HG02642 (cell line): ENCODE results near the gene SPR.

Experiments used
- ATAC-seq: cut with Tn5 transposase; IDR thresholded peaks from one replicate; pipeline ENCODE4 v1.9.1; 2021; ENCODE audit warnings: mild to moderate bottlenecking; ENCODE audit not compliant: unreplicated experiment, poor library complexity

Gene SPR

DNA sequence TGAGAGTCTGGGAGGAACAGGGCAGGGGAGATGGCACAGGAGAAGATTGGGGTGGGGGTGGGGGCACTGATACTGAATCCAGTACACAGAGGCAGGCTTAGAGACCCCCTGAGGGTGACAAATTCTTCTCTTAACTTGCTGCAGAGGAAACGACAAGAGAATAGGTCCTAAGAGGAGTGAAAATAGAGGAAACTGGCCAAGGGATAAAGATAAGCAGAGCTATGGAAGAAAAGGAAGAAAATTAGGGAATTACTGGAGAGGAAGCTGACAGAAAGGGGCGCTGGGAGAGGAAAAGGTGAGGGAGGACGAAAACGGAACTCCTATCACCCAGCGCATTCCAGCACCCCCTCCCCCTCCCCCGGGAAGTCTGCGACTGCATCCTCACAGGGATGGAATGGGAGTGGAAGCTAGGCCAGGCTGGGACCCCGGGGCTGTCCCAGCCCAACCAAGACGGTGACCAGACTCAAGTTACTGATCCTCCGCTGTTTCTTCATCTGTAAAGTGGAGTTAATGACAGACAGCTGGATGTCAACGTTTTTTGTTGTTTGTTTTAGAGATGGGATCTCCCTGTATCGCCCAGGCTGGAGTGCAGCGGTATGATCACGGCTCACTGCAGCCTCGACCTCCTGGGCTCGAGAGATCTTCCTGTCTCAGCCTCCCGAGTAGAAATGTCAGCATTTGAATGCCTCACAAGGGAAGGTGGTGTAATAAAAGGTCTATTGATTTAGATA is 27.5 kb downstream of the SPR start:
- no peak for ATAC-seq

DNA sequence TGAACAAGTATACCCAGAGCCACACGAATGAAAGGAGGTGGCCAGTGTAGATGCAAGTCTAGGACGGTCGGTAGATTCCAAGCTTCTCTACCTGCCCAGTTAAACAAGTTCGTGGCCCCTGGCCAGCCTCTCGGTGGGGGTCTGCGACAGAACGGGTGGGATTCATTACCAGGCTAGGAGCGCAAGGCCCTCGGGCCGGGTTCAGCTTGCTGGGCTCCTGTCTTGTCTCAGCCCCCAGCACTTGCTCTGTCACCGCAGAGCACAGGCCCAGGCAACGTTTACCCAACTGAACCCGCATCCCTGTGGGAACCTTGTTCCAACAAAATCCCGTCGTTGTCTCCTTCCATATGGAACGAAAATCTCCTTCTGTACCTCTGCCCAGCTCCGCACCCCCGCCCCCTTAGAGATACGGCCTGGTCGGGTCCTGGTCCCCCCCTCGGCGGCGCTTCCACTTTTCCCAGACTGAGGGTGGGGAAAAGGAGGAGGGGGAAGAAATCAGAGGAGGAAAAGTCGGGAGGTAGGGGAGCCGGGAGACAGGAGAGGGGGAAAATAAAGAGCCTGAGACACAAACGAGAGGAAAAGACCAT is 28.2 kb downstream of the SPR start:
- no peak for ATAC-seq

DNA sequence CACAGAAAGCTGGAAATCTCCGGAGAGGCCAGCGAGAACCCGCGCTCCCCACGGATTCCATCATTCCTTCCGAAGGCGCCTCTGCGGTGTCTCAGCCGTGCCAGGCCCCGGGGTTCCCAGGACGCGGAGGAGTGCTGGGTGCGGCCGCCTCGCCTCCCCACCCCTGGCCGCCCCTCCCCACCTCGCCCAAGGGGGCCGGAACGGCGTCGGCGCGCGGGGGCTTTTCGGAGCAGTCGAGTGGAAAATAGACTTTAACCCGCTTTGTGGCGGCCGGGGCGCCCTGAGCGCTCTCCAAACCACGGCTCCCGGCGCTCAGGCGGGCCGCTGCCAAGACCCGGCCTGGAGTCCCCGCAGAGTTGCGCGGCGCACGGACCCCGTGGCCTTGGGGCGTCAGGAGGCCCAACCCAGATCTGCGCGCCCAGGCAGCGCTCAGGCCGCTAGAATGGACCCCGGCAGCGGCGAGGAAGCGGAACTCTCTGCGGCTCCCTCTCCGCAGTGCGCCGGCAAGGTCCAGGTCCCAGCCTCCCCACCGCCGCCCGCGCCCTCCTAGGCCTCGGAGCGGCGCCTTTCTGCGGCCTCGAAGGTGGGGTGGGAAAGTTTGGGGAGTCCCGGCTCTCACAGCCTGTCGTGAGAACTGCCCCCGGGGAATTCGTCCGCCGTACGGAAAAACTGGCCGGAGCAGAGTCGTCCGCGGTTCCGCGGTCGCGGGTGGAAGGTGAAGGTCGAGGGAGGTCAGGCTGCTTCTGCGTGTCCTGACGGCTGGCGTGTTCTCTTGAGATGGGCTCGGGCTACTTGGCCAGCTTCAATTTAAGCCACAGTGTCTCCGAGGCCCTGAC is 28.9 kb downstream of the SPR start:
- peak; percentile 68 for ATAC-seq

DNA sequence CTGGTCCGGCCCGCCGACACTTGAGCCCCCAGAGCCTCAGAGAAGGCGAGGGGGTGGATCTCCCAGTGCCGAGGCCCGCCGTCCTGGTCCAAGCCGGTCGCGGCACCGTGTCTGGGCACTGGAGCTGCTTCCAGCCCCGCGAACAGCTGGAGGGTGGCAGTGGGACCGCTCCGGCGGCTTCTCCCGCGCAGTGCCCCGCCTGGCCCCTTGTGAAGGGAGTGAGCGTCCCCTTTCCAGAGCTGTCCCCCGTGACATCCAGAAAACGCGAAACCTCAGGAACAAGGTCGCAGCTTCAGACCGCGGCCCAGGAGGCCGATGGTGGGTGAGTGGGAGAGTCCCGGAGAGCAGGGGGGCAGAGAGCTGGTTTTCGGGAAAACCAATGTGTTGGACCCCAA is 29.5 kb downstream of the SPR start:
- peak; percentile 7 for ATAC-seq

DNA sequence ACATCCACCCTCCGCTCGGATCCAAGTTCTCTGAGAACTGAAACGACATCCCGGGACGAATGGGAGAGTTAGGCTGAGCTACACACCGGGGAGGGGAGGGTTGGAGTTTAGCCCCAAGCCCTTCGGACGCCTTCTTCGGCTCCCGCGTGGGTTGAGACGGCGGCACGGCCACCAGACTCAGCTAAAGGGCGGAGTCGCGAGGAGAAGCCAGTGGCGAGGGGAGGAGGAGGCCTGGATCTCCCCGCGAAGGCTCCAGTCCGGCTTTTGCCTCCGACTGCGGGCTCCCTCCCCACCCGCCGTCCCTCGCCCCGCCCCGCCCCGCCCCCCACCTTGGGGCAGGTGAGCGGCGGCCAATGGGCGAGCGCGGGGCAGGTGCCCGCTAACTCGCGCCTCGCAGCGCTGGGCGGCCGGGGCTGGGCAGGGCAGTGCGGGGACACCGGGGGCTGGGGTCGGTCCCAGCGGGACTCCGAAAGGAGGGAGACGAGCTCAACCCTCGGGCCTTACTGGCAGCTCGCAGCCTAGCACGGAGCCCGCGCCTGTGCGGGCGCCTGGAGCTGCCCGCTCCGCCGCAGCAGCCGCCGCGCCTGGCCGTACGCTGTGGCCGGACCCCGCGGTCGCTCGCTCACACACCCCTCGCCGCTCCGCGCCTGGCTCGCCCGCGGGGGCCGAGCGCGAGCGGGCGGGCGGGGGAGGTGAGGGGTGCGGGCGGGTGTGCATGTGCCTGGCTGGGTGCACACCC is 30.1 kb downstream of the SPR start, which contains the start of gene EMX1:
EMX1 (plus strand) TSS at position 382 of the 739 bp plus-strand sequence; CDS start at position 716, 334 bp downstream.
- peak; percentile 46 for ATAC-seq

DNA sequence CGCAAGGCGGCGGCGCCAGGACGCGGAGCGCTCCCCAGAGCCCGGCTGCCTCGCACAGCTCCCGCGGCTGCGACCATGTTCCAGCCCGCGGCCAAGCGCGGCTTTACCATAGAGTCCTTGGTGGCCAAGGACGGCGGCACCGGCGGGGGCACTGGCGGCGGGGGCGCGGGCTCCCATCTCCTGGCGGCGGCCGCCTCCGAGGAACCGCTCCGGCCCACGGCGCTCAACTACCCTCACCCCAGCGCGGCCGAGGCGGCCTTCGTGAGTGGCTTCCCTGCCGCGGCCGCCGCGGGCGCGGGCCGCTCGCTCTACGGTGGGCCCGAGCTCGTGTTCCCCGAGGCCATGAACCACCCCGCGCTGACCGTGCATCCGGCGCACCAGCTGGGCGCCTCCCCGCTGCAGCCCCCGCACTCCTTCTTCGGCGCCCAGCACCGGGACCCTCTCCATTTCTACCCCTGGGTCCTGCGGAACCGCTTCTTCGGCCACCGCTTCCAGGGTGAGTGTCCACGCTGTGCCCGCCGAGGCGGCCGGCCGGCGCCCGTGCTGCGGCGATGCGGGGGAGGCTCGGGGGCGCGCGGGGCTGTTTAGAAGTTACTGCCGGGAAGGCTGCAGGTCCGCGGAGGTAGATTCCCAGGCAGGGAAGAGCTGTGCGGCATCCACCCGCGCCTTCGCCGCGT is 30.8 kb downstream of the SPR start:
- no peak for ATAC-seq

DNA sequence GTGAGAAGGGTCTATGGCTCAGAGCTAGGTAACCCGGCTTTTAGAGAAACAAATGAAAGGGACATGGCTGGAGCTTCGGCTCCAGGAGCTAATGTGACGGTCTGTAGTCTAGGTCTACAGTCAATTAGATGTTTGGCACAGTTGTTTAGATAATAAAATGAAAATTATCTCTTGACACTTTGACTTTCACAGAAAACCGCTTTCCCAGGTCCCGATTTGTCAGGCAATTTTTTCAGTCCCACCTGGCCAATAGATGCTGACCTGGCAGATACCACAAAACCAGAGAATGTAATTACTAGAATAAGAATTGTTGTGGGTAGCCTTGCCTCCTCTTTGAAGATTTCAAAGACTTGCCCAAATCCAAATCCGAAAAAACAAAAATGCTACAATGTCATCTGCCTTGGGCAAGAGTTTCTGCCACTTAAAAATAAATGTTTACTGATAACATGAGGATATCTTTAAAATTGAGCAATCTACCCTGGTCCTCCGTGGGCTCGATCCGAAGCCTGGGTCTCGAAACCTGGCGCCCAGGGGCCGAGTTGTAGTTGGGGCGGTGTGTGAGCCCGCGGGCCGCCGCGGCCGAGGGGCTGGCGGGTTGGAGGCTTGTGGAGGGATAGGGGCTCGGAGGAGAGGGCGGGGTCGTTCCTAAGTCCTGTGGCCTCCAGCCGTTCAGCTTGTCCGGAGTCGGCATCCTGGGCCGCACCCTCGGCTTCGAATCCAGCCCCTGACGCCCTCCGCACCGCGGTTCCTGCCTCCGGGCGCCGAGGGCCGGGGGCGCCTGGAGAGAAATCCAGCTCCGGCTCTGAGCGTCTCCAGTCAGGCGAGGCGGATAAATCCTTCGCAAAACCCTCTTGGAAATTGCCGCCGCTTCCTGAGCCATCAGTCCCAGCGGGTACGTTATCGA is 32.5 kb downstream of the SPR start:
- no peak for ATAC-seq

DNA sequence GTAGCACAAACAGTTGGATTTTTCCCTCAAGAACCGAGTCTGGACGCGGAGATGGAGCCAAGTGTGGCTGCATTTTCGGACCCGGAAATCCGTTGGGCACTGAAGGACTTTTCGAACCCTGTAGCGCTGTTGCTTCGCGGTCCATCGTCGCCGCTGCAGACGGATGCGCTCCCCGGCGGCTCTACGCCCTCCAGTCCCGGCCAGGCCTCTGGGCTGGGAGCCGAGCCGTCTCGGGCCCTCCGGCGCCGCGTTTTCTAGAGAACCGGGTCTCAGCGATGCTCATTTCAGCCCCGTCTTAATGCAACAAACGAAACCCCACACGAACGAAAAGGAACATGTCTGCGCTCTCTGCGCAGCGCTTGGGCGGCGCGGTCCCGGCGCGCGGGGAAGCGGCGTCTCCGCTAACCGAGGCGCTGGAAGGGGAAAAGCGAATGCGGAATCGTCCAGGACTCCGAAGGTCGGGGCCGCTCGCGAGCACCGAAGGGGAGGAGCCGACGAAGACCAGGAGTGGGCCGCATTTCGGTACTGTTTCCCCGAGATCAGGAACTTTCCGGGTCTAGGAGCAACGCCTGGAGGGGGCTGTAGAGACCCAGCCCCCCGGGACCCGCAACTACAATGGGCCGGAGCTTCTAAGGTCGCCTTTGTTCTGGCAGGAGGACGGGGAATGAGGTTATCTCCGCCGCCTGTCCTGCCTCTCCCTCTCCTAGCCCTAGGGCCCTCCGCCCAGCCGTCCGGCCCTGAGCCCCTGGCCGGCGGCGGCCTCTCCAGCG is 33.3 kb downstream of the SPR start:
- no peak for ATAC-seq

DNA sequence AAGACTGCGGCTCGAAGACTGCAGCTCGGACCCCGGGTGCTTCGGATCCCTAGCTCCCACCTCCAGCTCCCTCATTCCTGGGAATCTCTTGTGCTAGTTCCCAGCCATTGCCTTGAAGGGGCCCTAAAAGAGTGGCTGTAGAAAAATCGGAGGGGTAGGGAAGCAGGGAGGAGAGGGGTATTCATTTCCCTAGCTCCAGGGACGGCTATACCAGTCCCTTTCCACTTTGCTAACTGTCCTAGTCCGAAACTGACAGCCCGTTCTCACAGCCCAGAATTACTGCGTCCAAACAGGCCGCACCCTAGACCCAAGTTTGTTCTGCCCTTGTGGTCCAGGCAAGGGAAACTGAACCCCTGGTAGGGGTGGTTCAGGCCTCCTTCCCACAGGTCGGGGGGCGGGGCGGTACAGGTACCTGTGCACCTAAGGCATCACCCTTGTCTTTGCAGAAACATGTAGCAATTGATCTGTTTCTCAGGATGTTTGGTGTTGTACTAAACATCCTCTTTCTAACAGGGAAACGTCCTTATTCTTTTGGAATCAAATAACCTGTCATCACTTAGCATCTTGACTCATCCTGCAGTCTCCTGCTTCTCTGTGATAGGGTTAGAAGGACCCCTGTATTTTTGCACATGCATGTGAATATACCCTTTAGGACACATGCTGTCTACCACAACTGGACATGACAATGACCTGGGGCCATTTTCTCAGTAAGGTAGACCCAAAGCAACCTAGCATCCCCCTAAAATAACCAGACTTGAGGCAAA is 34.1 kb downstream of the SPR start:
- ATAC-seq = no peak

DNA sequence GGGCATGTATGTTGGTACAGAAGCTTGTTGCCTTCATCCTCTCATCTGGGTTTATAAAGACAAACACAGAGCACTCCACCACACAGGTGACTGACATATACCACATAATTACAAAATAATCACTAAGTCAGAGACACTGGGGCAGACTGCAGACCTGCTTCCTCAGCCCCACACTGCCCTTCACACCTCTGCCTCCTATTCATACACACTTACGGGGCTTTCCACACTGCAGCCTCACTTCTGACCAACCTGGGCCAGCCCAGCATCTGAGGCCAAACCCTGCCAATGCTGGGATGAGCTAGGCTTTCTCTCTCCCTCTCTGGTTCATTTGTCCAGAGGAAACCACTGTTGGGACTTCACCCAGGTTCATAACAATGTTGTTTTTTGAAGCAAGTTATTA is 34.6 kb downstream of the SPR start:
- no peak for ATAC-seq

DNA sequence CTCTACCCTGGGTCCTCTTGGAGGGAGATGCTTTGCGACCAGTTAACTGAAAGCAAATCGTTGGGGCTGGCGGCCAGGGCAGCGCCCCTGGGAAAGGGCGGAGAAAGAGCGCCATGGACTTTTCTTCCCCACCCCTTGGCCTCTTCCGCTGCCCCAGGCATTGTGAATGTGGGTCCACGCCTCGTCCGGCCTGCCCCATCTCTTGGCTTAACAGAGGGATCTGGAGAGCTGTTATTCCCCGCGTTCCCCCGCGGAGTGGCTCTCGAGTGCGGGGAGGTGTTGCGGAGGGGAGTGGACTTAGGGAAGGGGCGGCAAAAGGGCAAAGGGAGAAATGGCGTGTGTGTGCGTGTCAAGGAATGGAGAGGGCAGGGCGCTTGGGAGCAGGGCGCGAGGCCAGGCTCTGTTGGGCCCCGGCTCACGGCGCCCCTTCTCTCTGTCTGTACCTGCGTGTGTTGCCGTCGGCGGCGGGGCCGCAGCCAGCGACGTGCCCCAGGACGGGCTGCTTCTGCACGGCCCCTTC is 36.7 kb downstream of the SPR start:
- no peak for ATAC-seq

DNA sequence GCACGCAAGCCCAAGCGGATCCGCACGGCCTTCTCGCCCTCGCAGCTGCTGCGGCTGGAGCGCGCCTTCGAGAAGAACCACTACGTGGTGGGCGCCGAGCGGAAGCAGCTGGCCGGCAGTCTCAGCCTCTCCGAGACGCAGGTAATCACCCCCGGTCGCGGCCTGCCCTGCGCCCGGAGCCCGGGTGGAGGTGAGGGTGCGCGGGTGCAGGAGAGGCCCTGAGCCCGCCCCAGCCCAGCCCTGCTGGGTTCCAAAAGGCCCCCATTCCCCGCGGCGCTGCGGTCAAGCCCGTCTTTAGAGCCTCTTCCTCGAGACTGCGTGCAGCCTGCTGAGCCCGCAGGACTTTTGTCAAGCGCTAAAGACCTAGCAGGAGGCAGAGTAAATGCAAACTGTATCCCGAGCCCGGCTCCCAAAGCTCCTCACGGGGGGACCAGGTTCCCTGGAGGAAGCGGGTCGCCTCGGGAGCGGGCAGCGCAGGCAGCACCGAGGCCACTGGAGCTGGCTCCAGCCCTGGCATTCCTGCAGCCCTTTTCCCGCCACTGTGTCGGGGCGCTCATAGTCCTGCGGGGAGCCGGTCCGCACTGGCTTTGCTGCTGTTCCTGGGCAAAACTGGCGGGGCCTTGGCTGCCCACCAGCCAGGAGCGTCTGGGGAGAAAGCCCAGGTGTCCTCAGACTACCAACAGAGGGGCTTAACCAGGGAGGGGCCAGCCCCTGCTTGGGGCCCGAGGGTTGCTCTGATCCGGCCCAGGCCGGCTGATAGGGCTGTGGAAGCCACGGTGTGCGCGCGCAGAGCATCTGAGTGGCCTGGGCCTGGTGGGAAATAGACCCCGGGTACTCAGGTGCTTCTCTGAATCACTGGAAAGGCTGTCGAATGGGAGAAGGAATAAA is 37.4 kb downstream of the SPR start:
- ATAC-seq = peak; percentile 50

DNA sequence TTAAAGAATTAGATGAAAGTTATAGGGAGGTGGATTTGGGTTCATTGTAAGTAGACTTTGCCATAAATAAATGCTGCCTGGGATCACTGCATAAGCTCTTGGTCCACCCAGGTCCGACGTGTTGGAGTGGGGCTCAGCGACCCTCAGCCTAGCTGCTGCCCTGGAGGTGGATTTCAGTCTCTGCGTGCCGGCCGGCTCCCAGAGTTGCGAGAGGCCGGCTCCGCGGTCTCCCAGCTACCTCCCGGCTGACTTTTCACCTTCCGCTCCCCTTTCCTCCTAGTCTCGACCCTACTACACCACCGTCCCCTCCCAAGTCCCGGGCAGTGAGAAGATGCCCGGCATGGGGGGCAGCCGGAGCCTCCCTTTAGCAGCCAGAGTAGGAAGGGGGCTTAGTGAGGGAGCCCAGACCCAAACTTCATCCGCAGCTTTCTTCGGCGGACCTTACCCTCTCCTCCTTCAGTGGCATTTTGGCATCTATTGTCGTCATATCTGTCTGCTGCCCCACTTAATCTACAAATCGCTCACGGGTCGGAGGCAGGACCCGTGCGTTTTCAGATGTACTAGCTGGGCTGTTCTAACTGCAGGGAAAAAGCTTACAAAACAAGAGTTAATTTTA is 38.2 kb downstream of the SPR start:
- no peak for ATAC-seq

DNA sequence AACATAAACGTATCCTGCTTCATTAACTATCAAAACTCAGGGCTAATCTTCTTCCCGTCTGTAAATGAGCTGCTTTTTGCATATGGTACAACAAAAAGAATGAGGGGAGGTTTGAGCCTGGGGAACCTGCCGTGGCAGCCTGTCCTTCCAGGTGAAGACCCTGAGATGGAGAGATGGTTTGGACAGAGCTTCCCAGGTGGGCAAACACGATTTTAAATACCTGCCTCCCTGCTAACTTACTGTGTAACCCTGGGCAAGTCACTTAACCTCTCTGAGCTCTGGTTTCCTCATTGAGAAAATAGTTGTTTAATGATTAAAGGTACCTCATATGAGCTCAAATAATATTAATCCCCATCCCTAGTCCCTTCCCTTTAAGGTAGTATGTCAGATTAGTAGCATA is 39.2 kb downstream of the SPR start:
- ATAC-seq = no peak

DNA sequence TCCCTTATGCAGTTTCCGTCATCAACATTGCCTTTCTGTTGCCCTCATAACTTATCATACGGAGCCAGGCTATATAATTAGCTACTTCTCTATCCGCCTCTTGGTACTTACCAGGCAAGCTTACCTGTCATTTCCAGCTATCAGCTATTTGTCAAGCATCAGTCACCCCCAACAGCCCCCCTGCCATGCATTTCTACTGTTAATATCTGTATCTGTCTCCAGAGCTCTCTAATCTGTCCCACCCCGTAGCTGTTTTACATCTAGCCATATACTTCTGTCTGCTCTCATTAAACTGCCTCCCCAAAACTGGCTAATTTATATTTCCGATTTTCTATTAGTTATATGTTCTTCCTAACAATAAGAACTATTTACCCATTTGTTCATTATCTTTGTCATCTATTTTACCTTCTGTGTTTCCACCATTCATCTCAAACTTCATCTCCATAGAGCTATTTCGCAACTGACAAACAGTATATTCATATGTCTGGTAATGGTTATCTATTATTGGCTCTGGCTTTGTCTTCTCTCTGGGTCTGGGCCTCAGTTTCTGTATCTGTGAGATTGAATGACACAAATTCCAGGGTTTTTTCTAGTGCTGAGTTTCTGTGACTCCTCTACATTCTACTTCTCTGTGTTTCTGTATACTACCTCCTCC is 39.7 kb downstream of the SPR start:
- ATAC-seq = no peak
